HepG2 (cell line): ENCODE data around the gene SYT9. TPM values are rescaled to one million over a fixed set of nuclear protein-coding genes. Genes with fewer than 3 reads are reported as not detected.

Experiments
- ATAC-seq: fragments of 200-7000 bp; cut with Tn5 transposase; 3 replicates; pipeline ENCODE4 v1.9.1; 2020; ENCODE audit warnings: mild to moderate bottlenecking, moderate library complexity
- BruUV-seq: library from RNA; stranded (reverse); fragments of 400-500 nt; replicated peaks from 2 replicates; lab custom pipeline; 2021; lab: Mats Ljungman, UMichigan
- CTCF ChIA-PET: fragments of 300-600 bp; formaldehyde crosslinking; extraction: SDS; loops from one replicate; lab custom pipeline; 2021; ENCODE audit warnings: low total read pairs, inconsistent platforms, low intra/inter-chr PET ratio; lab: Yijun Ruan, JAX
- POLR2A ChIA-PET: fragments of 350-600 bp; sonication (Branson Sonifier 250); formaldehyde crosslinking; loops from one replicate; lab custom pipeline; 2020; ENCODE audit warnings: antibody characterized with exemption, inconsistent platforms; lab: Yijun Ruan, JAX
- DNase-seq: peaks from one replicate; pipeline ENCODE4 v3.0.0-alpha.2; 2015; ENCODE audit warnings: low spot score
- FAIRE-seq: peaks from 3 replicates; lab custom pipeline; 2011; peaks lifted over from hg19 to GRCh38; lab: Jason Lieb, UNC
- H2AFZ ChIP-seq: one replicate; pipeline ENCODE4 v1.6.1; 2011; ENCODE audit warnings: low read length, inconsistent platforms
- H3K27ac ChIP-seq: fragments of 300-600 bp; 3 replicates; pipeline ENCODE4 v1.8.0; 2011; ENCODE audit warnings: mixed run types, mild to moderate bottlenecking, mixed read lengths, low read length, inconsistent platforms; ENCODE audit not compliant: insufficient read depth; ENCODE audit errors: extremely low read length
- H3K27me3 ChIP-seq, 2 experiments: fragments of 200-600 bp in 1 of 2; 2 replicates in 1 of 2; 3 replicates in 1 of 2; pipeline versions ENCODE4 v1.6.0 to v1.8.0; 2011; ENCODE audit warnings: low read length in 2 of 2, mild to moderate bottlenecking in 2 of 2, moderate library complexity in 2 of 2, inconsistent platforms in 1 of 2; ENCODE audit not compliant: insufficient read depth in 2 of 2, control insufficient read depth in 1 of 2
- H3K36me3 ChIP-seq, 2 experiments: fragments of 200-600 bp in 1 of 2; replicated peaks in 1 of 2; 2 replicates in 1 of 2; 3 replicates in 1 of 2; pipeline versions ENCODE4 v1.5.1 to v1.8.0; 2011; ENCODE audit warnings: low read length in 2 of 2, inconsistent platforms in 1 of 2; ENCODE audit not compliant: insufficient read depth in 2 of 2, control insufficient read depth in 1 of 2
- H3K4me1 ChIP-seq: 2 replicates; pipeline ENCODE4 v1.5.1; 2012; ENCODE audit warnings: low read length, inconsistent platforms; ENCODE audit not compliant: insufficient read depth
- H3K4me2 ChIP-seq: 2 replicates; pipeline ENCODE4 v1.6.0; 2011; ENCODE audit warnings: low read depth, low read length, inconsistent platforms
- H3K4me3 ChIP-seq, 3 experiments: fragments of 200-600 bp in 1 of 3; sonication (generic), shearing (Covaris generic) in 1 of 3; replicated peaks in 1 of 3; 2 replicates each; pipeline ENCODE4 v1.5.1; 2011 to 2016; ENCODE audit warnings: low read length in 3 of 3, inconsistent platforms in 2 of 3, low read depth in 2 of 3, mild to moderate bottlenecking in 2 of 3, control low read depth in 1 of 3, mixed read lengths in 1 of 3; ENCODE audit not compliant: insufficient read depth in 1 of 3
- H3K79me2 ChIP-seq: one replicate; pipeline ENCODE4 v1.6.1; 2011; ENCODE audit warnings: low read length, inconsistent platforms; ENCODE audit not compliant: insufficient read depth
- H3K9ac ChIP-seq: 2 replicates; pipeline ENCODE4 v1.6.0; 2011; ENCODE audit warnings: mild to moderate bottlenecking, low read depth, low read length, inconsistent platforms; ENCODE audit not compliant: insufficient read depth
- H3K9me3 ChIP-seq: 2 replicates; pipeline ENCODE4 v1.5.1; 2012; ENCODE audit warnings: mild to moderate bottlenecking, low read length
- H4K20me1 ChIP-seq: 2 replicates; pipeline ENCODE4 v1.6.0; 2011; ENCODE audit warnings: inconsistent platforms, mild to moderate bottlenecking, low read length, moderate library complexity; ENCODE audit not compliant: insufficient read depth
- BORCS8-MEF2B ChIP-seq: sonication (generic); formaldehyde crosslinking; IDR thresholded peaks from 2 replicates; pipeline ENCODE4 v1.8.0; 2022; ENCODE audit warnings: mild to moderate bottlenecking, missing genetic modification reagents
- KDM3A ChIP-seq: IDR thresholded peaks from 2 replicates; pipeline ENCODE4 v1.6.1; 2018; ENCODE audit warnings: low read depth, missing compliant biosample characterization
- MXD4 ChIP-seq: IDR thresholded peaks from 2 replicates; pipeline ENCODE4 v1.6.1; 2016; ENCODE audit warnings: mild to moderate bottlenecking, missing biosample characterization, missing genetic modification reagents
- NR2F6 ChIP-seq, 2 experiments: IDR thresholded peaks; 2 replicates each; pipeline ENCODE4 v1.6.1; 2016; ENCODE audit warnings: antibody characterized with exemption in 1 of 2, mild to moderate bottlenecking in 1 of 2
- NRL ChIP-seq: sonication (generic); formaldehyde crosslinking; IDR thresholded peaks from 2 replicates; pipeline ENCODE4 v1.5.0; 2020; ENCODE audit warnings: missing genetic modification reagents, mild to moderate bottlenecking, moderate library complexity, borderline replicate concordance
- SPEN ChIP-seq: sonication (generic); formaldehyde crosslinking; IDR thresholded peaks from 2 replicates; pipeline ENCODE4 v1.5.1; 2020; ENCODE audit warnings: low read depth, mild to moderate bottlenecking, missing genetic modification reagents
- THYN1 ChIP-seq: sonication (generic); formaldehyde crosslinking; IDR thresholded peaks from 2 replicates; pipeline ENCODE4 v1.8.1; 2023; ENCODE audit warnings: low read depth, mild to moderate bottlenecking, moderate library complexity, missing genetic modification reagents, borderline replicate concordance
- TIGD3 ChIP-seq: sonication (generic); formaldehyde crosslinking; IDR thresholded peaks from 2 replicates; pipeline ENCODE4 v1.5.1; 2020; ENCODE audit warnings: mild to moderate bottlenecking, missing genetic modification reagents, borderline replicate concordance
- ZMAT3 ChIP-seq: sonication (generic); formaldehyde crosslinking; conservative IDR thresholded peaks from 2 replicates; pipeline ENCODE4 v1.7.0; 2021; ENCODE audit warnings: missing genetic modification reagents
- ZNF142 ChIP-seq: sonication (generic); formaldehyde crosslinking; IDR thresholded peaks from 2 replicates; pipeline ENCODE4 v1.4.0; 2020; ENCODE audit warnings: missing genetic modification reagents
- ZNF292 ChIP-seq: sonication (generic); formaldehyde crosslinking; IDR thresholded peaks from 2 replicates; pipeline ENCODE4 v1.8.1; 2022; ENCODE audit warnings: mild to moderate bottlenecking, low read depth, missing genetic modification reagents, borderline replicate concordance
- ZNF326 ChIP-seq: sonication (generic); formaldehyde crosslinking; IDR thresholded peaks from 2 replicates; pipeline ENCODE4 v1.4.0; 2020; ENCODE audit warnings: missing genetic modification reagents, borderline replicate concordance
- ZNF720 ChIP-seq: sonication (generic); formaldehyde crosslinking; IDR thresholded peaks from 2 replicates; pipeline ENCODE4 v1.4.0; 2020; ENCODE audit warnings: missing genetic modification reagents
- WGBS: methylation state at CpG from one replicate; pipeline ENCODE4 v1.1.6; 2017; ENCODE audit warnings: low lambda C conversion rate; 5-methylcytosine and 5-hydroxymethylcytosine counted together
- in situ Hi-C: cut with HindIII; loops from 2 replicates; pipeline ENCODE4 v1.10.0; 2017; ENCODE audit warnings: low pct_unique_long_range_greater_than_20kb; ENCODE audit not compliant: extremely low pct_ligation_motif_present
- intact Hi-C: fragments of 100-400 bp; cut with micrococcal nuclease; formaldehyde crosslinking; loops from one replicate; pipeline ENCODE4 v1.10.0; 2022; ENCODE audit not compliant: unreplicated experiment
- polyA plus RNA-seq, 8 experiments: library from polyadenylated mRNA; depleted of rRNA in 3 of 8; stranded (reverse) in 7 of 8; unstranded in 1 of 8; fragments of >200 nt; fragmentation: Illumina TruSeq in 4 of 8; extraction: Trizol in 4 of 8; gene quantifications; 2 replicates each; pipeline versions ENCODE4 v1.2.1 to v1.2.3, GENCODE V29; 2011 to 2016; ENCODE audit warnings: low read depth in 4 of 8, missing spikeins in 1 of 8, mixed read lengths in 1 of 8; ENCODE audit not compliant: insufficient read depth in 1 of 8
- total RNA-seq, 5 experiments: library from RNA; depleted of rRNA; stranded (reverse); fragments of >200 nt; fragmentation: Illumina TruSeq; extraction: Trizol; gene quantifications; 2 replicates each; pipeline ENCODE4 v1.2.3, GENCODE V29; 2016; ENCODE audit warnings: low read depth in 1 of 5

The SYT9 gene
- total and polyA plus RNA-seq, 2 of the 13 experiments (the other 11 are each of a cell fraction or from before 2014, with no cell fraction given) = not detected

GRCh38 chr11:7506243-7506642 is 254.5 kb downstream of the SYT9 start:
- no peak for FAIRE-seq
- WGBS = 54% methylated on average over 3 of the region's 3 CpGs
- ATAC-seq = no peak
- BruUV-seq = no TSS peak
- Histone ChIP-seq H4K20me1 (no peaks in the 10 kb centered on the region), H3K79me2 (no peaks in the 10 kb centered on the region), H2AFZ (no peak overlapping the region), H3K9ac (no peak overlapping the region), H3K4me3 (no peak overlapping the region), H3K27ac (no peak overlapping the region), H3K36me3 (no peaks in the 10 kb centered on the region), H3K4me2 (no peak overlapping the region), H3K4me1 (peaks cover 8% of the 10 kb centered on the region), H3K9me3 (no peaks in the 10 kb centered on the region), H3K27me3 (no peaks in the 10 kb centered on the region)
- POLR2A ChIA-PET = no interaction called here
- in situ Hi-C loops = no loop called here
- TF ChIP-seq SPEN (CRISPR knock-in tag) (no peak), ZNF720 (CRISPR knock-in tag) (no peak), TIGD3 (CRISPR knock-in tag) (no peak), NR2F6 (IDR thresholded peaks at IDR 0.05) (no peak), NR2F6 (CRISPR knock-in tag; IDR thresholded peaks at IDR 0.05) (no peak), ZNF142 (CRISPR knock-in tag) (no peak), MXD4 (CRISPR knock-in tag) (no peak), KDM3A (CRISPR knock-in tag) (no peak), BORCS8-MEF2B (CRISPR knock-in tag) (no peak), ZMAT3 (CRISPR knock-in tag) (no peak), NRL (CRISPR knock-in tag) (no peak), THYN1 (no peak), ZNF292 (CRISPR knock-in tag) (no peak), ZNF326 (CRISPR knock-in tag) (no peak)
- DNase-seq = no peak
- CTCF ChIA-PET = no interaction called here
- intact Hi-C loops = no loop called here
